Measurements from ENCODE around the gene TRIM71. TPM values are rescaled to one million over a fixed set of nuclear protein-coding genes. Genes with fewer than 3 reads are reported as not detected.

Gene TRIM71
- polyA plus RNA-seq, 3 donors = 0.02 to 0.33 (median 0.06) TPM

- Histone ChIP-seq H3K9me3 (replicated peaks in 1 of 2; ENCODE audit: control insufficient read depth in 1 of 2, insufficient read depth in 1 of 2, low read length in 2 of 2) (no peaks in the 10 kb centered on the region), H2AFZ (ENCODE audit: insufficient read depth, low read depth, low read length, poor library complexity, severe bottlenecking) (peak overlapping the region; percentile 54), H3K9ac (ENCODE audit: insufficient read depth, low read length, poor library complexity, severe bottlenecking) (peak overlapping the region; percentile 11), H3K79me2 (ENCODE audit: insufficient read depth, low read length) (peaks cover 4% of the 10 kb centered on the region), H3K4me3 (replicated peaks in 1 of 3; ENCODE audit: low read depth in 2 of 3, low read length in 3 of 3) (peak overlapping the region in 1 of 3 experiments; percentile 50), H3K36me3 (replicated peaks in 1 of 2; ENCODE audit: control insufficient read depth in 1 of 2, insufficient read depth in 2 of 2, low read length in 2 of 2) (no peaks in the 10 kb centered on the region), H3K27ac (ENCODE audit: low read depth in 1 of 2, low read length in 2 of 2) (peak overlapping the region in 1 of 2 donors; percentile 39), H4K20me1 (ENCODE audit: insufficient read depth, low read length) (no peaks in the 10 kb centered on the region), H3K4me2 (replicated peaks; ENCODE audit: extremely low read depth, low read length, poor library complexity, severe bottlenecking) (peak overlapping the region; percentile 46), H3K4me1 (ENCODE audit: control insufficient read depth in 1 of 2, insufficient read depth in 2 of 2, low read length in 2 of 2) (peaks cover 25 to 30% of the 10 kb centered on the region in 2 donors), H3K27me3 (ENCODE audit: control insufficient read depth in 2 of 2, insufficient read depth in 2 of 2, low read length in 2 of 2) (no peaks in the 10 kb centered on the region)
- WGBS (ENCODE audit: insufficient coverage) = no CpG with 5 or more reads among the region's 2 CpGs
- intact Hi-C loops (cut with micrococcal nuclease) = no loop called here
- Mint-ChIP-seq H3K9me3 (no peaks in the 10 kb centered on the region), H3K4me3 (no peak overlapping the region), H3K27ac (peak overlapping the region; percentile 32 to 85 (median 47)), H3K36me3 (no peaks in the 10 kb centered on the region), H3K27me3 (ENCODE audit: low read depth in 3 of 3) (peaks cover 0 to 3% (median 0%) of the 10 kb centered on the region in 3 donors), H3K4me1 (peaks cover 37% of the 10 kb centered on the region)
- no peak for TF ChIP-seq CTCF (IDR thresholded peaks at IDR 0.05)
- DNase-seq = peak in 1 of 3 donors; percentile 9
Measured at GRCh38 chr3:32842987-32843386, 25.2 kb downstream of the TRIM71 start.

GRCh38 chr3:32843510-32844321 is 25.9 kb downstream of the TRIM71 start:
- H3K4me2 ChIP-seq (replicated peaks; ENCODE audit: extremely low read depth, low read length, poor library complexity, severe bottlenecking) = peak overlapping the region; percentile 46
- no peak for DNase-seq
- peak overlapping the region in 1 of 2 donors; percentile 39 for H3K27ac ChIP-seq (ENCODE audit: low read depth in 1 of 2, low read length in 2 of 2)
- intact Hi-C loops (cut with micrococcal nuclease) = no loop called here
- peak overlapping the region; percentile 54 for H2AFZ ChIP-seq (ENCODE audit: insufficient read depth, low read depth, low read length, poor library complexity, severe bottlenecking)
- Mint-ChIP-seq H3K4me3 (no peak overlapping the region), H3K36me3 (no peaks in the 10 kb centered on the region), H3K27me3 (ENCODE audit: low read depth in 3 of 3) (peaks cover 0 to 3% (median 0%) of the 10 kb centered on the region in 3 donors), H3K27ac (peak overlapping the region in 2 of 7 donors; percentile 43 to 71), H3K9me3 (no peaks in the 10 kb centered on the region), H3K4me1 (peaks cover 40% of the 10 kb centered on the region)
- H3K9ac ChIP-seq (ENCODE audit: insufficient read depth, low read length, poor library complexity, severe bottlenecking) = peak overlapping the region; percentile 11
- peak overlapping the region in 1 of 3 experiments; percentile 50 for H3K4me3 ChIP-seq (replicated peaks in 1 of 3; ENCODE audit: low read depth in 2 of 3, low read length in 3 of 3)
- H3K9me3 ChIP-seq (replicated peaks in 1 of 2; ENCODE audit: control insufficient read depth in 1 of 2, insufficient read depth in 1 of 2, low read length in 2 of 2) = no peaks in the 10 kb centered on the region
- H3K79me2 ChIP-seq (ENCODE audit: insufficient read depth, low read length) = peaks cover 6% of the 10 kb centered on the region
- WGBS (ENCODE audit: insufficient coverage) = 89% methylated on average over 11 of the region's 17 CpGs
- TF ChIP-seq CTCF (IDR thresholded peaks at IDR 0.05) = no peak
- H4K20me1 ChIP-seq (ENCODE audit: insufficient read depth, low read length) = no peaks in the 10 kb centered on the region
- H3K4me1 ChIP-seq (ENCODE audit: control insufficient read depth in 1 of 2, insufficient read depth in 2 of 2, low read length in 2 of 2) = peaks cover 25 to 30% of the 10 kb centered on the region in 2 donors
- no peaks in the 10 kb centered on the region for H3K27me3 ChIP-seq (ENCODE audit: control insufficient read depth in 2 of 2, insufficient read depth in 2 of 2, low read length in 2 of 2)
- H3K36me3 ChIP-seq (replicated peaks in 1 of 2; ENCODE audit: control insufficient read depth in 1 of 2, insufficient read depth in 2 of 2, low read length in 2 of 2) = no peaks in the 10 kb centered on the region

Data from CD14-positive monocyte (primary cell).